ENCODE data around the gene ARL4C.

Gene ARL4C

DNA sequence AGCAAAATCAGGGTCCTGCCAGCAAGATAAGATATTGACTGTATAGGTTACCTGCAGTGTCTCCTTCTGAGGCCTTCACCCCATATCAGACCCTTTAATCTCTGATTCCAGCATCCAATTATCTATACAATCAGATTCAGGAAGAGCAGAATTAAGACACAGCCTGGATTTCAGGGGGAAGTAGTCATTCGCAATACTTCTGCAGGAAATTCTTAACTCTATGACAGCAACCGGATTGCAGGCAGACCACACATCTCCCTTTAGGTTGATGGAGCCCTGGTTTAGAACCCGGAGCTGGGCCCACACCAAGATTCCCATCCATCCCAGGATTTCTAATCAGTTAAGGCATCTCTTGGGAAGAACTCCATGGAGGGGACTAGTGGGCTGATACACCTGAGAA, 9.5 kb downstream of the ARL4C start:
- H3K79me2 ChIP-seq (ENCODE audit: insufficient read depth, low read length), result no peaks in the 10 kb centered on the region
- no peaks in the 10 kb centered on the region for H3K36me3 ChIP-seq (ENCODE audit: insufficient read depth, low read length)
- H3K27me3 ChIP-seq (ENCODE audit: insufficient read depth, low read length), result no peaks in the 10 kb centered on the region
- H3K9me2 ChIP-seq (ENCODE audit: low read depth, low read length), result no peaks in the 10 kb centered on the region
- H3K9ac ChIP-seq (ENCODE audit: low read length), result no peak overlapping the region
- no peak overlapping the region for H3K27ac ChIP-seq (ENCODE audit: low read depth, low read length, poor library complexity, severe bottlenecking)
- no peak overlapping the region for H3K4me3 ChIP-seq (ENCODE audit: low read depth, low read length, poor library complexity, severe bottlenecking)
- peaks cover 30% of the 10 kb centered on the region for H3K4me1 ChIP-seq (ENCODE audit: insufficient read depth, low read length, severe bottlenecking)
- H4K20me1 ChIP-seq (ENCODE audit: insufficient read depth, low read length), result no peaks in the 10 kb centered on the region
- H3K4me2 ChIP-seq (ENCODE audit: low read length), result no peak overlapping the region
- H2AFZ ChIP-seq (ENCODE audit: low read length), result no peak overlapping the region
- TF ChIP-seq, protein P1, sequence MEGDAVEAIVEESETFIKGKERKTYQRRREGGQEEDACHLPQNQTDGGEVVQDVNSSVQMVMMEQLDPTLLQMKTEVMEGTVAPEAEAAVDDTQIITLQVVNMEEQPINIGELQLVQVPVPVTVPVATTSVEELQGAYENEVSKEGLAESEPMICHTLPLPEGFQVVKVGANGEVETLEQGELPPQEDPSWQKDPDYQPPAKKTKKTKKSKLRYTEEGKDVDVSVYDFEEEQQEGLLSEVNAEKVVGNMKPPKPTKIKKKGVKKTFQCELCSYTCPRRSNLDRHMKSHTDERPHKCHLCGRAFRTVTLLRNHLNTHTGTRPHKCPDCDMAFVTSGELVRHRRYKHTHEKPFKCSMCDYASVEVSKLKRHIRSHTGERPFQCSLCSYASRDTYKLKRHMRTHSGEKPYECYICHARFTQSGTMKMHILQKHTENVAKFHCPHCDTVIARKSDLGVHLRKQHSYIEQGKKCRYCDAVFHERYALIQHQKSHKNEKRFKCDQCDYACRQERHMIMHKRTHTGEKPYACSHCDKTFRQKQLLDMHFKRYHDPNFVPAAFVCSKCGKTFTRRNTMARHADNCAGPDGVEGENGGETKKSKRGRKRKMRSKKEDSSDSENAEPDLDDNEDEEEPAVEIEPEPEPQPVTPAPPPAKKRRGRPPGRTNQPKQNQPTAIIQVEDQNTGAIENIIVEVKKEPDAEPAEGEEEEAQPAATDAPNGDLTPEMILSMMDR (IDR thresholded peaks at IDR 0.05; ENCODE audit: low read length), result no peak
- no peak for TF ChIP-seq EZH2 (IDR thresholded peaks at IDR 0.05; ENCODE audit: borderline replicate concordance, low read length)
- H3K9me3 ChIP-seq (ENCODE audit: low read length), result no peaks in the 10 kb centered on the region
- no peaks in the 10 kb centered on the region for H3F3A ChIP-seq (ENCODE audit: insufficient read depth, low read length)

DNA sequence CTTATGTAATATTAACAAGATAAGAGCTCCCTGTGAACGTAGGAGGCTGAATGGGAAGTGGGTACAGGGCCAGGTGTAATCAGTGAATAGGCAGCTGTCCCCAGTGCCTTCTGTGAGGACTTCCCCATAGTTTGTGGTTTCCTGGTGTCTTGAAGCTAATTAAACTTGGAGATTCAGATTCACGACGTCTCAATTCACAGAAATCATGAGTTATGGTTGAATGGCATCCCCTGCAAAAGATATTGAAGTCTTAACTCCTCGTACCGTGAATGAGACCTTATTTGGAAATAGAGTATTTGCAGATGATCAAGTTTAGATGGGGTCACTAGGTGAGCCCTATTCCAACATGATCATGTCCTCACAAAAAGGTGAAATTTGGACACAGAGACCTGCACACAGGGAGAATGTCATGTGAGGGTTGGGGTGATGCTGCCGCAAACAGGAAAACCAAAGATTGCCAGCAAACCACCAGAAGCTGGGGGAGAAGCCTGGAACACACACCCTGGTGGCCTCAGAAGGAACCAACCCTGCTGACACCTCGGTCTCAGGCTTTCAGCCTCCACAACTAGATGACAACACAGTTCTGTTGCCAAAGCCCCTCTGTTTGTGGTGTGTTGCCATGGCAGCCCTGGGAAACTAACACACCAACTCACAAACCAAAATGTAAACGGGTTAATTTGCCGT, 13.2 kb downstream of the ARL4C start:
- Histone ChIP-seq H3K4me3 (ENCODE audit: low read depth, low read length, poor library complexity, severe bottlenecking) (no peak overlapping the region), H3K27me3 (ENCODE audit: insufficient read depth, low read length) (no peaks in the 10 kb centered on the region), H3K36me3 (ENCODE audit: insufficient read depth, low read length) (no peaks in the 10 kb centered on the region), H3K9me2 (ENCODE audit: low read depth, low read length) (no peaks in the 10 kb centered on the region), H3F3A (ENCODE audit: insufficient read depth, low read length) (no peaks in the 10 kb centered on the region), H3K27ac (ENCODE audit: low read depth, low read length, poor library complexity, severe bottlenecking) (peak overlapping the region; percentile 64), H3K79me2 (ENCODE audit: insufficient read depth, low read length) (no peaks in the 10 kb centered on the region), H3K4me2 (ENCODE audit: low read length) (peak overlapping the region; percentile 17), H3K9ac (ENCODE audit: low read length) (no peak overlapping the region; the same call in 1 of the 2 replicates), H4K20me1 (ENCODE audit: insufficient read depth, low read length) (no peaks in the 10 kb centered on the region), H3K9me3 (ENCODE audit: low read length) (no peaks in the 10 kb centered on the region), H2AFZ (ENCODE audit: low read length) (no peak overlapping the region), H3K4me1 (ENCODE audit: insufficient read depth, low read length, severe bottlenecking) (peaks cover 26% of the 10 kb centered on the region)
- no peak for TF ChIP-seq EZH2 (IDR thresholded peaks at IDR 0.05; ENCODE audit: borderline replicate concordance, low read length)
- TF ChIP-seq, protein P1 (IDR thresholded peaks at IDR 0.05; ENCODE audit: low read length), result no peak; the same call in 1 of the 2 replicates

DNA sequence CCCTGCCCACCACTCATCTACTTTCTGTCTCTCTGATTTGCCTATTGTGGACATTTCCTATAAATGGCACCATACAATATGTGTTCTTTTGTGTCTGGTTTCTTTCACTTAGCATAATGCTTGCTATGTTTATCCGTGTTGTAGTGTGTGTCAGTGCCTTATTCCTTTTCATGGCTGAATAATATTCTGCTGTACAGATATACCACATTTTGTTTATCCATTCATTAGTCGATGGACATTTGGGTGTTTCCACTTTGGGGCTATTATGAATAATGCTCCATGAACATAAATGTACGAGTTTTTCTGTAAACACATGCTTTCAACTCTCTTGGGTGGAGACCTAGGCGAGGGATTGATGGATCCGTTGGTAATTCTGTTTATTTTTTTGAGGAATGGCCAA, 15.6 kb downstream of the ARL4C start:
- no peaks in the 10 kb centered on the region for H3F3A ChIP-seq (ENCODE audit: insufficient read depth, low read length)
- H3K9ac ChIP-seq (ENCODE audit: low read length), result no peak overlapping the region
- TF ChIP-seq, protein P1 (IDR thresholded peaks at IDR 0.05; ENCODE audit: low read length), result no peak
- TF ChIP-seq EZH2 (IDR thresholded peaks at IDR 0.05; ENCODE audit: borderline replicate concordance, low read length), result no peak
- no peaks in the 10 kb centered on the region for H3K79me2 ChIP-seq (ENCODE audit: insufficient read depth, low read length)
- no peaks in the 10 kb centered on the region for H3K9me3 ChIP-seq (ENCODE audit: low read length)
- no peaks in the 10 kb centered on the region for H3K27me3 ChIP-seq (ENCODE audit: insufficient read depth, low read length)
- no peaks in the 10 kb centered on the region for H4K20me1 ChIP-seq (ENCODE audit: insufficient read depth, low read length)
- peaks cover 24% of the 10 kb centered on the region for H3K4me1 ChIP-seq (ENCODE audit: insufficient read depth, low read length, severe bottlenecking)
- no peaks in the 10 kb centered on the region for H3K9me2 ChIP-seq (ENCODE audit: low read depth, low read length)
- no peak overlapping the region for H3K27ac ChIP-seq (ENCODE audit: low read depth, low read length, poor library complexity, severe bottlenecking)
- H3K4me3 ChIP-seq (ENCODE audit: low read depth, low read length, poor library complexity, severe bottlenecking), result no peak overlapping the region
- no peak overlapping the region for H3K4me2 ChIP-seq (ENCODE audit: low read length)
- H2AFZ ChIP-seq (ENCODE audit: low read length), result no peak overlapping the region
- no peaks in the 10 kb centered on the region for H3K36me3 ChIP-seq (ENCODE audit: insufficient read depth, low read length)

Data from OCI-LY1 (cell line).